PFSK-1 (cell line): ENCODE results near the gene JCHAIN.

Source experiments
- FOXP2 ChIP-seq: optimal IDR thresholded peaks from 2 replicates; pipeline ENCODE3; 2011; ENCODE audit warnings: borderline replicate concordance, control low read depth, inconsistent platforms; ENCODE audit not compliant: insufficient read depth; ENCODE audit errors: extremely low read length, extremely low read depth
- POLR2AphosphoS5 ChIP-seq: IDR thresholded peaks from 2 replicates; pipeline ENCODE4 v1.6.1; 2012; ENCODE audit warnings: low read depth, mild to moderate bottlenecking, control low read depth, low read length, moderate library complexity
- SIN3A ChIP-seq: IDR thresholded peaks from 2 replicates; pipeline ENCODE4 v1.6.1; 2012; ENCODE audit warnings: mild to moderate bottlenecking, low read length, moderate library complexity, borderline replicate concordance; ENCODE audit not compliant: insufficient read depth
- TAF1 ChIP-seq: IDR thresholded peaks from 2 replicates; pipeline ENCODE4 v1.6.1; 2012; ENCODE audit warnings: low read length, control low read depth, borderline replicate concordance; ENCODE audit not compliant: insufficient read depth
- TF ChIP-seq, protein P1 (sequence below), 2 experiments: IDR thresholded peaks; 2 replicates each; pipeline versions ENCODE4 v1.6.1 to v1.8.0; 2011 to 2012; ENCODE audit warnings: low read depth in 2 of 2, low read length in 2 of 2, control low read depth in 1 of 2, inconsistent platforms in 1 of 2, mild to moderate bottlenecking in 1 of 2, moderate library complexity in 1 of 2; ENCODE audit not compliant: insufficient read depth in 1 of 2

The JCHAIN gene

DNA sequence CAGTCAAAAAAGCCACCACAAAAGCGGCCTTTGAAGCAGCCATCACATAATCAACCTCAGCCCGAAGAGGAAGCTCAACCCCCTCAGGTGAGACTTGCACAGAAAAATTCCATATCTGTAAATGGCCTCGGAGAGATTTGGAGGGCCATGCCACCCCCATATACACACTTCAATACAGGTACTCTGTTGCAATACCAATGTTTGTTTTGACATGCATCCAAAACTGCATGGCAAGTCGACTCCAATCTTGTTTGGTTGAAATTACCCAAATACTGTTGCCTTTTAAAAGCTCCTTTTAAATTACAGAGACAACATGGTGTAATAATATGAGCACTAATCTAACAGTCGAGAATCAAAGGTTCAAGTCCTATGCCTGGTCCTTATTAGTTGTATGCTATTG lies 31.8 kb downstream of the JCHAIN start:
- TF ChIP-seq, protein P1, sequence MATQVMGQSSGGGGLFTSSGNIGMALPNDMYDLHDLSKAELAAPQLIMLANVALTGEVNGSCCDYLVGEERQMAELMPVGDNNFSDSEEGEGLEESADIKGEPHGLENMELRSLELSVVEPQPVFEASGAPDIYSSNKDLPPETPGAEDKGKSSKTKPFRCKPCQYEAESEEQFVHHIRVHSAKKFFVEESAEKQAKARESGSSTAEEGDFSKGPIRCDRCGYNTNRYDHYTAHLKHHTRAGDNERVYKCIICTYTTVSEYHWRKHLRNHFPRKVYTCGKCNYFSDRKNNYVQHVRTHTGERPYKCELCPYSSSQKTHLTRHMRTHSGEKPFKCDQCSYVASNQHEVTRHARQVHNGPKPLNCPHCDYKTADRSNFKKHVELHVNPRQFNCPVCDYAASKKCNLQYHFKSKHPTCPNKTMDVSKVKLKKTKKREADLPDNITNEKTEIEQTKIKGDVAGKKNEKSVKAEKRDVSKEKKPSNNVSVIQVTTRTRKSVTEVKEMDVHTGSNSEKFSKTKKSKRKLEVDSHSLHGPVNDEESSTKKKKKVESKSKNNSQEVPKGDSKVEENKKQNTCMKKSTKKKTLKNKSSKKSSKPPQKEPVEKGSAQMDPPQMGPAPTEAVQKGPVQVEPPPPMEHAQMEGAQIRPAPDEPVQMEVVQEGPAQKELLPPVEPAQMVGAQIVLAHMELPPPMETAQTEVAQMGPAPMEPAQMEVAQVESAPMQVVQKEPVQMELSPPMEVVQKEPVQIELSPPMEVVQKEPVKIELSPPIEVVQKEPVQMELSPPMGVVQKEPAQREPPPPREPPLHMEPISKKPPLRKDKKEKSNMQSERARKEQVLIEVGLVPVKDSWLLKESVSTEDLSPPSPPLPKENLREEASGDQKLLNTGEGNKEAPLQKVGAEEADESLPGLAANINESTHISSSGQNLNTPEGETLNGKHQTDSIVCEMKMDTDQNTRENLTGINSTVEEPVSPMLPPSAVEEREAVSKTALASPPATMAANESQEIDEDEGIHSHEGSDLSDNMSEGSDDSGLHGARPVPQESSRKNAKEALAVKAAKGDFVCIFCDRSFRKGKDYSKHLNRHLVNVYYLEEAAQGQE (IDR thresholded peaks at IDR 0.05; ENCODE audit: insufficient read depth in 1 of 2, low read depth in 2 of 2, low read length in 2 of 2): no peak
- TF ChIP-seq FOXP2 (no peak), SIN3A (no peak), POLR2AphosphoS5 (no peak), TAF1 (no peak)

DNA sequence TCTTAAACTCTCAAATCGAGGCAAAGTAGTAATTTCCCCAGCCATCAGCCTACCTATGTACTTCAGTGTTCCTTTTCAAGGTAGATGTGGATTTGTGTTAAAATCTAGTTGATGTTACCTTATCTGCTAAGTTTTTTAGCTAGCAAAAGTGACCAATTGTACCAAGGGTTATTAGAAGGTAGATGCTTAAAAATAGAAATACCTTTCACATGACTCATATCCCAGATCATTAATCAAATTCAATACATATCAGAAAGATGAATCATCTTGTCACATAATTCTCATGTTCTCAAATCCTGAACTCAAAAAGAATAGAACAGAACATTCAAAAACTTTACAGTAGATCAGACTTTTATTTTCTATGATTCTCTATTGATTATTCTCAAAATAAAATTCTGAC lies 34.3 kb downstream of the JCHAIN start:
- TF ChIP-seq SIN3A (no peak), POLR2AphosphoS5 (no peak), FOXP2 (no peak), TAF1 (no peak)
- TF ChIP-seq, protein P1 (IDR thresholded peaks at IDR 0.05; ENCODE audit: insufficient read depth in 1 of 2, low read depth in 2 of 2, low read length in 2 of 2): no peak

DNA sequence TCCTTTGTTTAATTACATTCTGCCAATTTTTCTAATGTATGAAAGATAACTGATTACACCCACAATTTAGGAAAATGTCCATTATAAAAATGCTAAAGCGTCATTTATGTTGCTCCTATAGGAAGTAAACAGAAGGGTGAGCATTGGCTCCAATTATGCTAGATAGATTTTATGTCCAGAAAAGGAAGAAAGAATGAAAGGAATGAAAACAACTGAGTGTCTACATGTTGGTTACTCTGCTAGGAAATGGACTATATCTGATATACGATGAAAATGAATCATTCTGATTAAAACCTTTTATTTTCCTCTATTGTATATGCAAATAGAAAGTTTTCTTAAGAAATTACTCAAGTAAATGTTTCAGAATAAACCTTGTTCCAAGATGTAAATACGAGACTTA lies 36.1 kb downstream of the JCHAIN start:
- TF ChIP-seq POLR2AphosphoS5: no peak
- TF ChIP-seq, protein P1 (IDR thresholded peaks at IDR 0.05; ENCODE audit: insufficient read depth in 1 of 2, low read depth in 2 of 2, low read length in 2 of 2): no peak
- no peak for TF ChIP-seq TAF1
- TF ChIP-seq SIN3A: no peak

DNA sequence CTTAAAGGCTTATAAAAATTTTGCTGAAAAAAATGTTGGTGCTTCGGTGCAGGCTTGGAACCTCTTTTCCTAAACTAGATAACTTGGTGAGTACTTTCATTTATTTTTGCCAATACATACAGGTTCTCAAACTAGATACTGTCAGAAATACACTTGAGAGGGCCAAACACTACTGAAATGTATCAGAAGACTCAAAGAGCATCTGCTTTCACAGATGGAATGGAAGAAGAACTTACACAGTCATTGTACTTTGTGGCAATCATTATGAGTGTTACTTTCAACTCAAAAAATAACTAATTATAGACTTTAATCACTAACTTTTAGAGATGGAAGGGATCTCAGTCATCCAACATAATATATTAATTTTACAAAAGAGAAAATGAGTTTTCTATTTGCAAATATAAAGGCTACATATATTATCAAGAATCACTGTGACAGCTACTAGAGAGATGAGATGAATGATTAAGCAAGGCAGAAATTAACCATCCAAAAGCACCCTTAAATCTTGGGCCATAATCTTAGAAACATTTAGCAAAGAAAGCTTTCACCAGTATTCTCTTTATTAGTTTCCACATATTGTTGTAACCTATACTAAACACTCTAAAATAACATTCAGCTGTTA lies 36.7 kb downstream of the JCHAIN start:
- no peak for TF ChIP-seq SIN3A

DNA sequence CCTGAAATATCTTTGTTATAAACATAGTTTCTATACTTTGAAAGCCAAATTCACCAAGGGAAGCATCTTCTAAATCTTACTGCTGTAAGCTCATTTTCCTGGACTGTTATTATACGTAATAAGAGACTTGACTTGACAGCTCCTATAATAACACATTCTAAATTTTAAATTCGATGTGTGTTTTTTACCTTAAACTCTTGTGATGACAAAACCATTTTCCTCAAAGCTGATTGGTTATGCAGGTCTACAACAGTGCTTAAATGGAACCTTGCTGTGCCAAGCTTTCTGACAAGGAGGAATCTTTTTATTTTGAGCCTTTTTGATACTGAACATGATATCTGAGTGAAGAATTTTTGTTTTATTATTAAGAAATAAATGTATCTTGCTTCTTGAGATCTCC lies 37.9 kb downstream of the JCHAIN start, which contains the start of gene ENAM:
Gene ENAM (plus strand): TSS at position 301 of the 400 bp plus-strand sequence. CDS start 757 bp downstream, outside the sequence.
- TF ChIP-seq FOXP2 (no peak), SIN3A (no peak), TAF1 (no peak), POLR2AphosphoS5 (no peak)
- TF ChIP-seq, protein P1 (IDR thresholded peaks at IDR 0.05; ENCODE audit: insufficient read depth in 1 of 2, low read depth in 2 of 2, low read length in 2 of 2): no peak
